Colonic mucosa (tissue), 4 donors: Measurements from ENCODE around the gene MARCHF11. TPM values are rescaled to one million over a fixed set of nuclear protein-coding genes. Genes with fewer than 3 reads are reported as not detected.

ENCODE experiments used
- DNase-seq: peaks from one replicate; pipeline ENCODE4 v3.0.0-alpha.2; 2020
- H3K27ac ChIP-seq: fragments of 200-600 bp; one replicate; pipeline ENCODE4 v1.8.0; 2021
- H3K27me3 ChIP-seq: fragments of 200-600 bp; one replicate; pipeline ENCODE4 v1.8.0; 2021
- H3K36me3 ChIP-seq: fragments of 200-600 bp; one replicate; pipeline ENCODE4 v1.8.0; 2021
- H3K4me1 ChIP-seq: fragments of 200-600 bp; one replicate; pipeline ENCODE4 v1.8.0; 2021; ENCODE audit warnings: mild to moderate bottlenecking
- H3K4me3 ChIP-seq: fragments of 200-600 bp; one replicate; pipeline ENCODE4 v1.8.0; 2021
- H3K9ac ChIP-seq, 2 donors: one replicate each; pipeline ENCODE4 v1.7.0; 2013; ENCODE audit warnings: control low read depth in 2 of 2, low read depth in 2 of 2, low read length in 2 of 2
- H3K9me3 ChIP-seq: fragments of 200-600 bp; one replicate; pipeline ENCODE4 v1.8.0; 2021
- intact Hi-C: fragments of 100-400 bp; cut with DNase I; formaldehyde crosslinking; loops from one replicate; pipeline ENCODE4 v1.14.1; 2022
- total RNA-seq, 2 donors: library from RNA; stranded (reverse); fragmentation: NEBNext Ultra II Directional in 1 of 2; extraction: Animal tissue kit (Norgen Biotek cat#: 25700) in 1 of 2; gene quantifications; one replicate each; pipeline ENCODE4 v1.2.1, GENCODE V29; 2021
- TF ChIP-seq, protein P1 (sequence below): fragments of 200-600 bp; IDR thresholded peaks from one replicate; pipeline ENCODE4 v1.8.0; 2022; ENCODE audit warnings: antibody characterized with exemption, mild to moderate bottlenecking
- donor health status: healthy.
- donor health status: DM: no; HTN: no; CAD: no.
- donor health status: DM: no; HTN: no; CAD: no.

Gene MARCHF11
- total RNA-seq, 2 donors from 2014 or later: not detected

DNA sequence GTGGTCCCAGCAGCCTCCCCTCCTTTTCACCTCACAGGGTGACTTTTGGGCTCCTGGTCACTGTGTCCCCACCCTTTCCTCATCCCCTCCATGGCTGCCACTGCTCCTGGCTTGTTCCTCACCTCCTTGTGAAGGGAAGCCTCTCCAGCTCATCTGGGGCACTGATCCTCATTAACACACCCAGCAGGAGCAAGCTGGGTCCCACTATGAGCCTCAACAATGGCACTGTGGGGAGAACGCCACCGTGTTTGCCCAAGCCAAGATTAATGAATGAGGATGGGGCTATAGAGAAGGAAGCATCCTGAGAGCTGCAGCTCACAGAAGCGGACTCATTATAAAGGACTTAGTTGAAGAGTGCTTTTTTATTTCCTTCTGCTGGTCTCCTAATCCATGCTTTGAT, 118.4 kb downstream of the MARCHF11 start:
- TF ChIP-seq, protein P1, sequence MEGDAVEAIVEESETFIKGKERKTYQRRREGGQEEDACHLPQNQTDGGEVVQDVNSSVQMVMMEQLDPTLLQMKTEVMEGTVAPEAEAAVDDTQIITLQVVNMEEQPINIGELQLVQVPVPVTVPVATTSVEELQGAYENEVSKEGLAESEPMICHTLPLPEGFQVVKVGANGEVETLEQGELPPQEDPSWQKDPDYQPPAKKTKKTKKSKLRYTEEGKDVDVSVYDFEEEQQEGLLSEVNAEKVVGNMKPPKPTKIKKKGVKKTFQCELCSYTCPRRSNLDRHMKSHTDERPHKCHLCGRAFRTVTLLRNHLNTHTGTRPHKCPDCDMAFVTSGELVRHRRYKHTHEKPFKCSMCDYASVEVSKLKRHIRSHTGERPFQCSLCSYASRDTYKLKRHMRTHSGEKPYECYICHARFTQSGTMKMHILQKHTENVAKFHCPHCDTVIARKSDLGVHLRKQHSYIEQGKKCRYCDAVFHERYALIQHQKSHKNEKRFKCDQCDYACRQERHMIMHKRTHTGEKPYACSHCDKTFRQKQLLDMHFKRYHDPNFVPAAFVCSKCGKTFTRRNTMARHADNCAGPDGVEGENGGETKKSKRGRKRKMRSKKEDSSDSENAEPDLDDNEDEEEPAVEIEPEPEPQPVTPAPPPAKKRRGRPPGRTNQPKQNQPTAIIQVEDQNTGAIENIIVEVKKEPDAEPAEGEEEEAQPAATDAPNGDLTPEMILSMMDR: no peak
- Histone ChIP-seq H3K4me1 (no peaks in the 10 kb centered on the region), H3K27me3 (no peaks in the 10 kb centered on the region), H3K27ac (no peak overlapping the region), H3K4me3 (no peak overlapping the region), H3K9me3 (no peaks in the 10 kb centered on the region), H3K9ac (no peak overlapping the region), H3K36me3 (no peaks in the 10 kb centered on the region)
- no peak for DNase-seq
- intact Hi-C loops: no loop called here

GRCh38 chr5:16057277-16057676, 122.3 kb downstream of the MARCHF11 start:
- no peak overlapping the region for H3K27ac ChIP-seq
- no peaks in the 10 kb centered on the region for H3K9me3 ChIP-seq
- no peaks in the 10 kb centered on the region for H3K27me3 ChIP-seq
- DNase-seq: no peak
- TF ChIP-seq, protein P1: no peak
- H3K4me3 ChIP-seq: no peak overlapping the region
- H3K4me1 ChIP-seq: no peaks in the 10 kb centered on the region
- intact Hi-C loops: no loop called here
- H3K36me3 ChIP-seq: no peaks in the 10 kb centered on the region
- H3K9ac ChIP-seq: no peak overlapping the region

- TF ChIP-seq, protein P1: no peak
- Histone ChIP-seq H3K27me3 (no peaks in the 10 kb centered on the region), H3K27ac (no peak overlapping the region), H3K36me3 (no peaks in the 10 kb centered on the region), H3K9me3 (no peaks in the 10 kb centered on the region), H3K4me1 (no peaks in the 10 kb centered on the region), H3K9ac (no peak overlapping the region), H3K4me3 (no peak overlapping the region)
- DNase-seq: no peak
- intact Hi-C loops: no loop called here
These were observed 128.3 kb downstream of the MARCHF11 start for GRCh38 chr5:16051246-16051755.

DNA sequence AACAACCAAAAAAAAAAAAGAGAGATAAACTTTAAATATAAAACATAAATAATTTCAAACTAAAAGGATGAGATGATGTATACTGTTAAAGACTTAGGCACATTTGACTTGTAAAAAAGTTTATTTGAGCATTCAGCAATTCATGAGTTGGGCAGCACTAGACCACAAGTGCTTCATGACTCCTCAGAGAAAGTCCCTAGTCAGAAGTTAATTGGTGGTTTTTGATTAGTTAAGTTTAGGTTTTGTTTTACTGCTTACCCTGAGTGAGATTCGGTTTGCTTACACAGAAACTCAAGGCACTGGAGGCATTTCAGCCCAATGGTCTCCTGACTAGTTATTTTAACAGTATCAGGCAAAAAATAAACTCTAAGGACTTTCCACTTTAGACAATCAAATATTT, 129.2 kb downstream of the MARCHF11 start:
- TF ChIP-seq, protein P1: no peak
- no peak for DNase-seq
- Histone ChIP-seq H3K4me1 (no peaks in the 10 kb centered on the region), H3K4me3 (no peak overlapping the region), H3K27me3 (no peaks in the 10 kb centered on the region), H3K9me3 (no peaks in the 10 kb centered on the region), H3K9ac (no peak overlapping the region), H3K27ac (no peak overlapping the region), H3K36me3 (no peaks in the 10 kb centered on the region)
- intact Hi-C loops: no loop called here

GRCh38 chr5:16049761-16050160, 129.8 kb downstream of the MARCHF11 start:
- no peak overlapping the region for H3K4me3 ChIP-seq
- H3K4me1 ChIP-seq: no peaks in the 10 kb centered on the region
- H3K27ac ChIP-seq: no peak overlapping the region
- no peak overlapping the region for H3K9ac ChIP-seq
- intact Hi-C loops: no loop called here
- H3K27me3 ChIP-seq: no peaks in the 10 kb centered on the region
- no peaks in the 10 kb centered on the region for H3K9me3 ChIP-seq
- DNase-seq: no peak
- TF ChIP-seq, protein P1: no peak
- H3K36me3 ChIP-seq: no peaks in the 10 kb centered on the region
